GM23338 (cell line): ENCODE measurements around the gene KRTAP7-1. TPM values are rescaled to one million over a fixed set of nuclear protein-coding genes. Genes with fewer than 3 reads are reported as not detected.

Experiments used
- CREB1 ChIP-seq: fragments of 250-450 bp; sonication (Bioruptor Pico); IDR thresholded peaks from 2 replicates; pipeline ENCODE4 v1.5.0; 2020; ENCODE audit warnings: low read depth, mild to moderate bottlenecking, moderate library complexity
- JUNB ChIP-seq: IDR thresholded peaks from one replicate; pipeline ENCODE4 v1.6.1; 2016; ENCODE audit warnings: antibody characterized with exemption; ENCODE audit not compliant: unreplicated experiment
- REST ChIP-seq: IDR thresholded peaks from one replicate; pipeline ENCODE4 v1.6.1; 2018; ENCODE audit warnings: antibody characterized with exemption; ENCODE audit not compliant: unreplicated experiment
- ZNF331 ChIP-seq: fragments of 250-450 bp; sonication (Bioruptor Pico); IDR thresholded peaks from 2 replicates; pipeline ENCODE4 v1.5.0; 2020; ENCODE audit warnings: low read depth, mild to moderate bottlenecking, moderate library complexity
- ZNF462 ChIP-seq: fragments of 250-450 bp; sonication (Bioruptor Pico); IDR thresholded peaks from 2 replicates; pipeline ENCODE4 v1.5.0; 2020; ENCODE audit warnings: mild to moderate bottlenecking, moderate library complexity
- polyA plus RNA-seq: library from polyadenylated mRNA; unstranded; fragments of >200 nt; fragmentation: Nextera tagmentation; extraction: Ambion mirVana; gene quantifications from 2 replicates; pipeline ENCODE4 v1.2.1, GENCODE V29; 2016
- total RNA-seq: library from RNA; depleted of rRNA; stranded (reverse); fragments of >200 nt; shearing (Covaris generic); gene quantifications from 2 replicates; pipeline ENCODE4 v1.2.3, GENCODE V29; 2014

KRTAP7-1 gene
- total and polyA plus RNA-seq, 2 experiments from 2014 or later = not detected

GRCh38 chr21:30800605-30801004 is 29.0 kb downstream of the KRTAP7-1 start (continued):
- TF ChIP-seq ZNF462 (CRISPR knock-in tag) (no peak), ZNF331 (CRISPR knock-in tag) (no peak), JUNB (no peak), CREB1 (CRISPR knock-in tag) (no peak), REST (no peak)
